Chondrocyte (in vitro differentiated cells): ENCODE data around the gene SH3GLB1. TPM values are rescaled to one million over a fixed set of nuclear protein-coding genes. Genes with fewer than 3 reads are reported as not detected.

Source experiments
- DNase-seq: peaks from one replicate; pipeline ENCODE4 v3.0.0; 2021; ENCODE audit warnings: mixed read lengths, low spot score
- H3K27ac Mint-ChIP-seq: one replicate; pipeline ENCODE4 v1.8.0; 2021; ENCODE audit warnings: mild to moderate bottlenecking, moderate library complexity, mixed read lengths; ENCODE audit not compliant: unreplicated experiment
- H3K27me3 Mint-ChIP-seq: 2 replicates; pipeline ENCODE4 v1.8.0; 2021; ENCODE audit warnings: low read depth, mixed read lengths
- H3K36me3 Mint-ChIP-seq: 2 replicates; pipeline ENCODE4 v1.8.0; 2021; ENCODE audit warnings: low read depth, mixed read lengths
- H3K4me1 Mint-ChIP-seq: 2 replicates; pipeline ENCODE4 v1.8.0; 2021; ENCODE audit warnings: low read depth, mild to moderate bottlenecking, mixed read lengths
- H3K4me3 Mint-ChIP-seq: one replicate; pipeline ENCODE4 v1.8.0; 2021; ENCODE audit warnings: mild to moderate bottlenecking, moderate library complexity, mixed read lengths; ENCODE audit not compliant: unreplicated experiment
- H3K9me3 Mint-ChIP-seq: 2 replicates; pipeline ENCODE4 v1.8.0; 2021; ENCODE audit warnings: low read depth, mixed read lengths
- total RNA-seq: library from RNA; stranded (reverse); gene quantifications from 3 replicates; pipeline ENCODE4 v1.2.1, GENCODE V29; 2021
- TF ChIP-seq, protein P1 (sequence below): fragments of 200-600 bp; sonication (generic); IDR thresholded peaks from 2 replicates; pipeline ENCODE4 v1.5.0; 2021; ENCODE audit warnings: antibody characterized with exemption, mild to moderate bottlenecking, moderate library complexity

The SH3GLB1 gene
- total RNA-seq, 1 donor from 2014 or later = 135 TPM

DNA sequence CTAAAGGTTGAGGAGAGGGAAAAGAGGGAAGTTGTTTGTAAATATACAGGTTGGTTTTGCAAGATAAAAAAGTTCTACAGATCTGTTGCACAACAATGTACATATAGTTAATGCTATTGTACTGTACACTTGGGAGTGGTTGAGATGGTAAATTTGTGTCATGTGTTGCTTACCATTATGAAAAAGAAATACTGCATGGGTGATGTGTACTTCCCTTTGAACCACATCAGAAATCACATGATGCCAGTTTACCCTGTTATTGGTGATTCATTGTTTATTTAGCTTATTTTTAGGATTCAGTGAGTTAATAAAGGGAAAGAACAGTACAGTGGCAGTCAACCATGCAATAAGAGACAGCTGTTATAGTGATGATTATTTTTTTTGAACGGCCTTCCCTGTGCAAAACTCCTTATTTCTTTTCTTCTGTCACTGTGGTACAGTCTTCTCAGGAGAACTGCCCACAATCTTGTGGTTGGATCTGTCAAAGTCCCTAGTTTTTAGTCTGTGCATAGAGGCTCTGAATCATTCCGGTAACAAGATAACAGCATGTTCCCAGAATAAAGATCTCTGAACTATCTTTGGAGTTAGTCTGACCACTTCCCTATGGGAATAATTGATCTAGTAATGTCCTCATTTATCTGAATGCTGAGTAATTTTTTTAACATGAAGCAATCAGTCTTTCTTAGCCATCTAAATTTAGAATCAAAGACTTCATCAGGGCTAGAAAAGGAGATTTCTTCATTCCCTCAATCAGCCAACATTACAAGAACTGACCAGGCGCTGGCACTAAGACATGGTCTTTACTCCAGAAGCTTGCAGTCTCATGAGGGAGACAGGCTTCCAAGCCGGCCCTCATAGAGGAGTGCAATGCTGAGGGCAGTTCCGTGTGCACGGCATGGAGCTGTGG, 84.2 kb downstream of the SH3GLB1 start:
- no peak for DNase-seq
- Mint-ChIP-seq H3K27me3 (no peaks in the 10 kb centered on the region), H3K27ac (peak overlapping the region; percentile 94), H3K36me3 (peaks cover 2% of the 10 kb centered on the region), H3K4me1 (peaks cover 33% of the 10 kb centered on the region), H3K9me3 (peaks cover 3% of the 10 kb centered on the region), H3K4me3 (no peak overlapping the region)
- TF ChIP-seq, protein P1, sequence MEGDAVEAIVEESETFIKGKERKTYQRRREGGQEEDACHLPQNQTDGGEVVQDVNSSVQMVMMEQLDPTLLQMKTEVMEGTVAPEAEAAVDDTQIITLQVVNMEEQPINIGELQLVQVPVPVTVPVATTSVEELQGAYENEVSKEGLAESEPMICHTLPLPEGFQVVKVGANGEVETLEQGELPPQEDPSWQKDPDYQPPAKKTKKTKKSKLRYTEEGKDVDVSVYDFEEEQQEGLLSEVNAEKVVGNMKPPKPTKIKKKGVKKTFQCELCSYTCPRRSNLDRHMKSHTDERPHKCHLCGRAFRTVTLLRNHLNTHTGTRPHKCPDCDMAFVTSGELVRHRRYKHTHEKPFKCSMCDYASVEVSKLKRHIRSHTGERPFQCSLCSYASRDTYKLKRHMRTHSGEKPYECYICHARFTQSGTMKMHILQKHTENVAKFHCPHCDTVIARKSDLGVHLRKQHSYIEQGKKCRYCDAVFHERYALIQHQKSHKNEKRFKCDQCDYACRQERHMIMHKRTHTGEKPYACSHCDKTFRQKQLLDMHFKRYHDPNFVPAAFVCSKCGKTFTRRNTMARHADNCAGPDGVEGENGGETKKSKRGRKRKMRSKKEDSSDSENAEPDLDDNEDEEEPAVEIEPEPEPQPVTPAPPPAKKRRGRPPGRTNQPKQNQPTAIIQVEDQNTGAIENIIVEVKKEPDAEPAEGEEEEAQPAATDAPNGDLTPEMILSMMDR = no peak

DNA sequence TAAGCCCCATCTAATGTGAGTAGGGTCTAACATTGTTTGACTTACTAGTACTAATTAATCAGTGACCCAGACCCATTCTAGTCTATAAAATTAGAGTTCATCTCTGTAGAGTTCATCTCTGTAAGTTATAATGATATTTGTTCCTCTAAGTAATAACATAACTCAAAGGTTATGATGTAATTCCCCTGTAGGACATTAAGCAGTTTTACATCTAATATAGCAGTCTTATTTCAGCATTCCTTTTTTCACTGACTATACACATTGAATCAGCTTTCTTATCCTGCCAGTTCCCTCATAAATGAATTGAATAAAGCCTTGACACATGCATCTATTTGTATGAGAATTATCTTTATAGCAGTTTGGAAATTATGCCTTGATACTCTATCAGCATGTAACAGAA, 90.9 kb downstream of the SH3GLB1 start:
- peaks cover 10% of the 10 kb centered on the region for H3K4me1 Mint-ChIP-seq
- no peak overlapping the region for H3K4me3 Mint-ChIP-seq
- TF ChIP-seq, protein P1 = no peak
- H3K27ac Mint-ChIP-seq = no peak overlapping the region
- no peak for DNase-seq
- H3K36me3 Mint-ChIP-seq = no peaks in the 10 kb centered on the region
- no peaks in the 10 kb centered on the region for H3K27me3 Mint-ChIP-seq
- H3K9me3 Mint-ChIP-seq = no peaks in the 10 kb centered on the region

Other genes starting within 250 kb of the SH3GLB1 start
- not detected in 3 replicates for gene CLCA1, start 235.6 kb upstream of the SH3GLB1 start, total RNA-seq
- not detected in 3 replicates for gene CLCA4, start 157.5 kb upstream of the SH3GLB1 start, total RNA-seq
- gene SELENOF, start 209.6 kb downstream of the SH3GLB1 start, total RNA-seq = 183 to 216 TPM (median 184 TPM) in 3 replicates
- 26.7 to 38.3 TPM (median 28.1 TPM) in 3 replicates for gene HS2ST1, start 210.1 kb downstream of the SH3GLB1 start, total RNA-seq